Measurements from ENCODE around the gene LPAR3. TPM values are rescaled to one million over a fixed set of nuclear protein-coding genes. Genes with fewer than 3 reads are reported as not detected.

The LPAR3 gene
- total and polyA plus RNA-seq, 2 experiments from 2014 or later = 10.4 to 36.9 TPM

DNA sequence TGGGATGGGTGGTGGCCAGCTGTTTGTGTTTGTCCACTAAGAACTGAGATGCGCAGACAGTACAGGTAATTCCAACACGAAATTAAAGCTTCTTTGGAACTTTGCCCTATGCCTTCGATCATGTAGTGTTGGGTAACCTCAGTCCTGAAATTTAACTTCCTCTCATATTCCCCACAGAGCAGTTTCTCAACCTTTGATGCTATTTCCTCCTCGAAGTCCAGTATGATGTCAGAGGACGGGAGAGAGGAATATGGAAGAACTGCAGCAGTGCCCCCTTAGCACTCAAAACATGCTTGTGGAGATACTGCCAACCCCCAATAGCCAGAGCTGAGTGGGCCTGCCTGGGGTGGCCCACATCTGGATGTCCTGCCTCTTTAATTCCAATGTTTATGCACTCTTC lies 3.6 kb downstream of the LPAR3 start:
- H4K20me1 ChIP-seq (replicated peaks; ENCODE audit: insufficient read depth) = no peaks in the 10 kb centered on the region
- peaks cover 16% of the 10 kb centered on the region for H3K4me1 ChIP-seq (ENCODE audit: insufficient read depth)
- no peak overlapping the region for H2AFZ ChIP-seq
- H3K4me2 ChIP-seq = no peak overlapping the region
- peaks cover 25% of the 10 kb centered on the region for H3K79me2 ChIP-seq (replicated peaks; ENCODE audit: insufficient read depth)
- peaks cover 5% of the 10 kb centered on the region; the same call in 1 of the 2 replicates for H3F3A ChIP-seq (replicated peaks; ENCODE audit: low read depth)
- DNase-seq (ENCODE audit: low spot score) (no peak), ATAC-seq (no peak)
- Mint-ChIP-seq H3K9me3 (no peaks in the 10 kb centered on the region), H3K36me3 (ENCODE audit: low read depth) (peaks cover 28% of the 10 kb centered on the region), H3K27ac (no peak overlapping the region), H3K4me1 (peaks cover 44% of the 10 kb centered on the region), H3K27me3 (ENCODE audit: insufficient read depth, low read depth, poor library complexity) (peaks cover 9% of the 10 kb centered on the region), H3K4me3 (no peak overlapping the region)
- peaks cover 15% of the 10 kb centered on the region for H3K36me3 ChIP-seq (ENCODE audit: insufficient read depth)
- no peak overlapping the region for H3K27ac ChIP-seq (ENCODE audit: low read depth)
- peaks cover 20% of the 10 kb centered on the region for H3K27me3 ChIP-seq (ENCODE audit: insufficient read depth)
- no peak overlapping the region for H3K4me3 ChIP-seq
- no peak for TF ChIP-seq CREB1 (CRISPR knock-in tag; IDR thresholded peaks at IDR 0.05; ENCODE audit: low read depth)
- TF ChIP-seq ZNF331 (CRISPR knock-in tag; IDR thresholded peaks at IDR 0.05; ENCODE audit: low read depth) = no peak
- TF ChIP-seq EZH2phosphoT487 (IDR thresholded peaks at IDR 0.05; ENCODE audit: unreplicated experiment) = no peak
- no peak for TF ChIP-seq EZH2 (IDR thresholded peaks at IDR 0.05; ENCODE audit: low read depth, unreplicated experiment)
- TF ChIP-seq POLR2AphosphoS5 (IDR thresholded peaks at IDR 0.05; ENCODE audit: low read depth) = no peak
- TF ChIP-seq CTCF (conservative IDR thresholded peaks at IDR 0.05; ENCODE audit: low read depth in 2 of 2) = no peak
- TF ChIP-seq ZNF462 (CRISPR knock-in tag; IDR thresholded peaks at IDR 0.05) = no peak
- TF ChIP-seq, protein P1, sequence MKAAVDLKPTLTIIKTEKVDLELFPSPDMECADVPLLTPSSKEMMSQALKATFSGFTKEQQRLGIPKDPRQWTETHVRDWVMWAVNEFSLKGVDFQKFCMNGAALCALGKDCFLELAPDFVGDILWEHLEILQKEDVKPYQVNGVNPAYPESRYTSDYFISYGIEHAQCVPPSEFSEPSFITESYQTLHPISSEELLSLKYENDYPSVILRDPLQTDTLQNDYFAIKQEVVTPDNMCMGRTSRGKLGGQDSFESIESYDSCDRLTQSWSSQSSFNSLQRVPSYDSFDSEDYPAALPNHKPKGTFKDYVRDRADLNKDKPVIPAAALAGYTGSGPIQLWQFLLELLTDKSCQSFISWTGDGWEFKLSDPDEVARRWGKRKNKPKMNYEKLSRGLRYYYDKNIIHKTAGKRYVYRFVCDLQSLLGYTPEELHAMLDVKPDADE (IDR thresholded peaks at IDR 0.05) = no peak
- TF ChIP-seq NANOG (IDR thresholded peaks at IDR 0.05; ENCODE audit: borderline replicate concordance) = no peak
- TF ChIP-seq REST (IDR thresholded peaks at IDR 0.05; ENCODE audit: unreplicated experiment) = no peak
- no peaks in the 10 kb centered on the region for H3K9me2 ChIP-seq (ENCODE audit: insufficient read depth)

Measured in GM23338 (cell line).